HG03575 (cell line): ENCODE data around the gene KRTAP7-1.

Experiments used
- ATAC-seq: cut with Tn5 transposase; IDR thresholded peaks from one replicate; pipeline ENCODE4 v1.9.1; 2021; ENCODE audit not compliant: unreplicated experiment, insufficient number of reproducible peaks, low FRiP score; ENCODE audit errors: extremely low read depth

KRTAP7-1 gene, protein sequence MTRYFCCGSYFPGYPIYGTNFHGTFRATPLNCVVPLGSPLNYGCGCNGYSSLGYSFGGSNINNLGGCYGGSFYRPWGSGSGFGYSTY

DNA sequence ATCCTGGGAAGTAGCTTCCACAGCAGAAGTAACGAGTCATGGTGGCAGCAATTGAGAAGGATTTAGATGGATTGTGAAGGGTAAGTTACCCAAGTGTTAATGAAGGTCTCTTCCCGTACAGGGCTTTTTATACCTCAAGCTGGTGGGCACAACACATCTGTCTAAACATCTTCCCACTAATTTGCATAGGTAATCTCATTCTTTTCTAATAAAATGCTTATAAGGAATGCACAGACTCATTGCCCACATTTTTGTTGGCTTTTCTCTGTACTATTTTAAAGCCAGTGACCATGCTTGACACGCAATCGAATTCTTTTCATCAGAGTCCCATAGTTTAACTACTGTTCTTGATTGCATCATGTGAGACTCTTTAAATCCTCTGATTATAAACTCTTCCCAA lies at the start of gene KRTAP7-1:
Gene KRTAP7-1, minus strand, starts transcription at position 101 of the 400 bp plus-strand sequence. Its CDS starts 61 bp downstream, at position 40.
- ATAC-seq = no peak

DNA sequence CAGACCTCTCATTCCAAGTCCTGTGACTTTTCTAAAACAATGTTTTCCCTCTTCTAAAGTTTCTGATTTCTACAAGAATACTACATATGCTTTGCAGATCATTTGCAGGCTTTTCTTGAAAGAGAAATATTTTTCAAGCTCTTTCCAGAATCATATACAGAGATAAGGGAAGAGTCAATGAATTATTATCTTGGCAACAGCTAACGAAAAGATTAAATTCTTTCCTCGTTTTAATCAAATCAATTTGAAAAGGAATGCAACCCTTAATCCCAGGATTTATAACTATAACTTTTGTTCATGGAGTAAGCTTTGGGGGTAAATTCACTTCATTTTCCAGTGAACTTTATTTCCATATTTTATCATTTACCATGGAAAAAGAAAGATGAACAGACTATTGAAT lies 45.0 kb upstream of the KRTAP7-1 start:
- ATAC-seq = no peak

DNA sequence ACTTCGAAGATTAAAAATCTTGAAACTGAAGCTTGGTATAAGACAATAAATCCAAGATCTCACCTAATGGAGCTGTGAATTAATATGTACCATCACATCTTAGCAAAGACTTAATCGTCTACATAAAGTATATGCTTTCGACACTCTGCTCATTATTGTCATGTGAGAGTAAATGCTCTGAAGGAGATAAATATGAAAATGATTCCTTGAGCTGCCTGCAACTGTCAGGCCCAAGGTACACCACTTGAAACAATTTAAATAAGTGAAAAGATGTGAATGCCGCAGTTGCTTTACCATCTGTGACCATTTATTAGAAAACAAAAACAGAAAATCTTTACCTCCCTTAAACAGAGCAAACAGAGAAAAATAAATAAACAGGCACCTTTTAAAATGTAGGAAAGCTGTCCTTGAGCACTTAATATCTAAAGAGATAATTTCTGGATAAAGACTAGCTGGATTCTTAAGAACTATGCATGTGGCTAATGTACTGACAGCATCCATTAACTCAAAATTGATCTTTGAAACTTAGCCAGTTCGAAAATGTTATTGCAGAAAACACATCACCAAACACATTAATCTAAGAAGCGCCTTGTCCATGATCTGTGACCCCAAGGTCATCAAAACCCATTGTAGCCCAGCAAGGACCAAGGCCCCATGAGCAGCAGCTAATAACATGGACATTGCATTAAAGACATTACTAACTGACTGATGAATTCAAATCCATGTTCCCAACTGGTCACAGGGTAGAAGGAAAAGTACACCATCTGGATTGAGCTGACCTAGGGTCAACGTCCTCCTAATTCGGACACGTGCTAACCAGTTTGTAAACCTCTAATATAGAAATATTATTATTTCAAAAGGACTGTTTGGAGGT lies 18.3 kb upstream of the KRTAP7-1 start:
- no peak for ATAC-seq

DNA sequence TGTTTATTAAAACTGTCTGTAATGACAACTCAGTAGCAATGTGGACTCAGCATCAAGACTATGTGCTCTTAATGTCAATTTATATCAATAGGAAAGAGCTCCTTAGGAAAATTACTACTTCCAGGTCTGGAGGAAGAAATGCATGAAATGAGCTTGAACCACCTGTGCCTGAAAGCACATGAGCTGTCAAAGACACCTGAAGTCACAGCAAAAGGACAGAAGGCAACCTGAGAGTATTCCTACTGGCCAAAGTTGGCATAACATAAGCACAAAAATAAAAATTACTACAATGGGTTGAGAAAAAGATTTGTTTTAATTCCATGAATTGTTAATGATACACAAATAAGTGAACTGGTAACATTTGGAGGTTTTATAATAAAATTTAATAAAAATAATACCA lies 13.4 kb upstream of the KRTAP7-1 start:
- no peak for ATAC-seq

DNA sequence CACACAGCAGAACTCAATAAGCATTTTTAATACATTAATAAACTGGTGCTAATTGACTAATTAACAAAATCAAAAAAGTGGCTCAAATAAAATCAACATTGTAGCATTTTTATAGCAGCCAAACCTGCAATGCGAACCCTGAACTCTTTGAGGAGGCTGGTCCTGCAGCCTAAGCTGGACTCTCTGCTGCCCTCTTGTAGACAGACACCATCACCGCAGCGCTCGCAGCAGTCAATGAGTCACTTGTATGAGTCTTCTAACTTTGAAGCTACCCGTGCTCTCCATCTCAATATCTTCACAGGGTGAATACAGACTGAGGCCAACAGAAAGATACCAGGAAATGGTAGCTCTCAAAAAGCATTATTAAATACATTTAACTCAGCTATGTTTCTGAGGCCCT lies 9.7 kb upstream of the KRTAP7-1 start:
- ATAC-seq = no peak

DNA sequence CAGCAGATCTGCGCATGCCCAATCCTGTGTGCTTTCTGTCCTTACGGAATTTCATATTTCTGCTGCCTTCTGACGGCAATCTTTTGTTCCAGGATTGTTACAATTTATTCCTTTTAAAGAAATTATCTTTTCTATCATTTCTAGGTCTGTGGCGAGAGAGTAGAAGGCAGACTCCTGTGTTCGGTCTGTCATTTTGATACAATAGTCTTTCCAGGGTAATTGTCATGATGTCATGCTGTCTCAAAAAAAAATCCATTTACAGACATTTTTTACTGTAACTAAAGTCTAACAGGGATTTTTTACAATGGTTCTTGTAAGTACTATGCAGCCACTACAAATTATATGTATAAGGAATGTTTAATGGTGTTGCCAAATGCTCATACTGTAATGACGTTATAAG lies 9.0 kb upstream of the KRTAP7-1 start:
- ATAC-seq = no peak

DNA sequence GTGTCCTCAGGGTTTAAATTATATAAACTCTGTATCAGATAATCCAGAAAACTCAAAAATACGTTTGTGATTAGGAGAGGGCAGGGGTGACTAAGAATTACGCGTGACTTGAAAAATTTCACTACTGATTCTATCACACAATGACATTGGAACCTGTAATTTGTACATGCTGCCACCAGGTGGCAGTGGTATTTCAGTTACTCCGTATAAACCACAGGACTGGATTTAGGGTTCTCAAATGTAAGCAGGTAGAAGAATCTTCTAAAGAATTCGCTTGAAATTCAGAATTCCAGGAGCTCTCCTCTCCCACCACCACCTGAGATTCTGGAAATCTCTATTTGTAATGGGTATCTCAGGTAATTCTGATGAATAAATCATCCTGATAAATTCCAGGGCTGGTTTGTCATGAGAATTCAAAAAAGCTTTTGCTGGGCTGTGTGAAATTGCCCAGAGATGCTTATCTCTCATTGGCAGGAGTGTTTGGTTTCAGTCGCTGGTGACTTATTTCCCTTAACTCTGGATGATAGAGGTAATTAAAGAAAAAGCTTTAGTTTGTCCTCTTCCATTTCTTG lies 1.7 kb upstream of the KRTAP7-1 start:
- no peak for ATAC-seq

DNA sequence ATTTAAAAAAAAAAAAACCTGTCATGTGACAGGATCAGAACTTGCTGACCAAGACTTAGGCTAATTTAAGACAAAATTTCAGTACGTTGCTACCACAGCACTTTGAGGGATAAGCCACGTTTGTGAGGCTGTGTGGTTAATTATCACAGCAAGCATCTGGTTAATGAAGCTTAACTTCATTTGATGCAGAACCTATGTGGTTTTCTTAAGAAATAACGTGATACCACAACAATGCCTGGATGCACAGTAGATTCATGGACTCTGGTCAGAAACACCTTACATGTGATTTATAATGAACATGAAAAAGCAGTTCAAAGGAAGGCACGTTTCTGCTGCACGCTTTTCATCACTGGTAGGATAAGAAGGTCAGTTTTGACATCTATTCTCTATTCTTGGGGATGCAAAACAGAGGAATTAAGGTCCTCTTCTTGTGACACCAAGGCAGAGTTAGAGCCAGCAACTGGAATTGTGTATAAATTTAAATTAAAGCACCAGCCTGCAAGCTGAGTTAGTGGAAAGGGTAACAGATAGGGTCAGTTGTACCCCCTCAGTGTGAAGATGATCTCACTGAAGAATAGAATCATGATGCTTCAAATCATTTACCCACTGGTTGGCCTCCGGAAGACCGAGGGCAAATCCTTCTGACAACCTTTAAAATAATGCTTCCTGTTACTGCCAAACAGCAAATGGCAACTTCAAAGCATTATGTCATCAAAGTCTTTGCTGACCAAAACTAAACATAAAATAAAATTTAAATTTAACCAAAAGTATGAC lies 10.5 kb downstream of the KRTAP7-1 start:
- ATAC-seq = no peak

DNA sequence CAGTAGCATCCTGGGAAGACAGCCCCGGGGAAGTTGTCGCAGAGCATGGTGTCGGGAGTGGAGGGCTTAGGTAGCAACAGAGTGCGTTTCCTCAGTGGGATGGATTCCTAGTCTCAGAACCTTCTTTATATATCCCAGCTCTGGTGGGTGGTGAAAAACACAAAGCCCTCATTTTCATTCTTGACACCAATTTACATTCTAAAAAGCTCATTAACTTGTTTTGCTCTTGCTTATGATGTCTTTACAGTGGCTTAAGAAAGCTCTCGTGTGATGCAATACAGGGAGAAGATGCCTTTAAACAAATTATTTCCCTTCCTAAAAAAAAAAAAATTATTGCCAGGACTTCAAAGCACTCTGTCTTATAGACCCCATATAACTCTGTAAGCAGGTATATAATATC lies 16.4 kb downstream of the KRTAP7-1 start, which contains the start of gene KRTAP8-1:
Gene KRTAP8-1, minus strand, starts transcription at position 101 of the 400 bp plus-strand sequence. Its CDS starts 54 bp downstream, at position 47.
- ATAC-seq = no peak

DNA sequence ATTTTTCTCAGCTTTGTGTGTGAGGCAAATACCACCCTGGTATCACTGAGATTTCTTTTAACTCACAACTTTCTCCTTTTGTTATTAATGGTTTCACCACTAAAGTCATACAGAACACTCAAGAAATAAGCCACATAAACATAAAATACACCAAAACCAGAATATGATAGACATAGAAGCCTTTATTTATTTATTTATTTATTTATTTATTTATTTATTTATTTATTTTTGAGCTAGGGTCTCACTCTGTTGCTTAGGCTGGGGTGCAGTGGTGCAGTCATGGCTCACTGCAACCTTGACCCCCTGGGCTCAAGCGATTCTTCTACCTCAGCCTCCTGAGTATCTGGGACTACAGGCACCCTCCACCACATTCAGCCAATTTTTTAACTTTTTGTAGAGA lies 29.0 kb downstream of the KRTAP7-1 start:
- ATAC-seq = no peak

DNA sequence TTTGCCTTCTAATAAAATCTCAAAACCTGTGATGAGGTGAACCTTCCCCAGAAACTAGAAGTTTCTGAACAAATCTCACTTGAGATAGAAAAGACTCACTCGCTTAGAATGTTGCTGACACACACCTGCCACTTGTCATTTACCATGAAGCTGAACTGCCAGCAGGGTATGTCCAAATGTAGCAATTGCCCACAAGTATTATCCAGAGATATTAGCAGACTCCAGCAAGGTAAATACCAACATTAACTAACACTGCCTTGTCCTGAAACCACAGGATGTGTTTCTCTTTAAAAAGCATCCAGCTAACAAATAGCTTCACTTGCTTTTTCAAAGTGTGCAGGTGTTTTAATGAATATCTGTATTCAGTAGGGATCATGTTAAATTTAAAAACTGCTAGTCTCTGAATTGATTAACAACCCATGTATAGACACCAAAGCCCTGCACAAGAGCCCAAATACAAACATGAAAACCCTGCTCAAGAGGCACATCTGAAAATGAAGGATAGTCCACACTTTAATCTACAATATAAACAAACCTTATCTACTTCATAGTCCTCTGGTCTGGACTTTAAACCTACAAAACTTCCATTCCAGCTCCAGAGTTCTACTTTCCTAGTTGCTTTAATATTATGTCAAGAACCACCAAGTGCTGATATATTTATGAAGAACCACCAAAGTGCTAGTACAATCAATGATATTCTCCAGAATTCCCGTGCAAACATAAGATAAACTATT lies 35.8 kb downstream of the KRTAP7-1 start:
- ATAC-seq = no peak

DNA sequence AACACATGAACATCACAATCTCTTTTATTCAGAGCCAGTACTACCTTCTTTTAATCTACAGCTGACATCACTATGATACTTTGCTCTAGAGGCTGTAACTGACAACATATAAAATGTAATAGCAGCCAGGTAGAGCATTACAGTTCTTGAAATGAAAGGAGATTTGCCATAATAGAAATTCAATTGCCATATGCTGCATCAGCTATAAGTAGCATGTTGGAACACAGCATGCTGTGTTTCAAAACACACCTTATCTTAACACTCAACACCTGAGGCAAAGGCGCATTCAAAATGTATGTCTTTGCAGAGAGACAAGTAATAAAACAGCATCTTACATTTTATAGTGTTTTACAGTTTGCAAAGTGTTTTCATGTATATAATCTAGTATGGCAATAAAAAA lies 50.3 kb downstream of the KRTAP7-1 start:
- ATAC-seq = no peak
